ENCODE measurements around the gene PDE4D.

PDE4D gene

GRCh38 chr5:59128646-59129290, 764.8 kb downstream of the PDE4D start:
- CTCF ChIA-PET, result interaction anchor here (0.5 kb wide), 1 partner anchor 129 kb away, joined by 3 read pairs; no protein-coding TSS in a partner anchor
- POLR2A ChIA-PET, result interaction anchor here (1.2 to 1.6 kb wide), 2 partner anchors 39 to 73 kb away, joined by 3 to 4 read pairs; no protein-coding TSS in a partner anchor
- no peak for TF ChIP-seq ZNF384 (IDR thresholded peaks at IDR 0.05)
- no peak for TF ChIP-seq FOXM1 (IDR thresholded peaks at IDR 0.05; ENCODE audit: borderline replicate concordance)
- TF ChIP-seq BHLHE40 (IDR thresholded peaks at IDR 0.05; ENCODE audit: borderline replicate concordance), result no peak
- TF ChIP-seq ARNT (IDR thresholded peaks at IDR 0.05), result no peak
- TF ChIP-seq FOXA1 (IDR thresholded peaks at IDR 0.05), result no peak
- TF ChIP-seq NFRKB (IDR thresholded peaks at IDR 0.05), result no peak
- TF ChIP-seq SP1 (IDR thresholded peaks at IDR 0.05), result no peak
- no peak for TF ChIP-seq LEF1 (IDR thresholded peaks at IDR 0.05; ENCODE audit: borderline replicate concordance)
- no peak for TF ChIP-seq L3MBTL2 (conservative IDR thresholded peaks at IDR 0.05)
- no peak for TF ChIP-seq TARDBP (IDR thresholded peaks at IDR 0.05)
- no peak for TF ChIP-seq CTBP1 (IDR thresholded peaks at IDR 0.05; ENCODE audit: borderline replicate concordance)
- no peak for TF ChIP-seq FOXK2 (IDR thresholded peaks at IDR 0.05)
- TF ChIP-seq PKNOX1 (IDR thresholded peaks at IDR 0.05), result no peak
- no peak for TF ChIP-seq HDGF (IDR thresholded peaks at IDR 0.05; ENCODE audit: borderline replicate concordance)
- TF ChIP-seq ELF4 (IDR thresholded peaks at IDR 0.05), result no peak
- no peak for DNase-seq (ENCODE audit: extremely low spot score)

- ChIA-PET POLR2A (interaction anchor here (0.6 to 1.9 kb wide), 6 partner anchors 34 to 233 kb away, joined by 3 to 5 read pairs (median 3); no protein-coding TSS in a partner anchor), CTCF (interaction anchor here (1.0 to 1.3 kb wide), 3 partner anchors 48 to 644 kb away, joined by 3 to 4 read pairs (median 4); no protein-coding TSS in a partner anchor)
- TF ChIP-seq NFRKB (IDR thresholded peaks at IDR 0.05), result no peak
- no peak for TF ChIP-seq SUZ12 (IDR thresholded peaks at IDR 0.05)
- TF ChIP-seq FOXK2 (IDR thresholded peaks at IDR 0.05), result no peak
- TF ChIP-seq CTBP1 (IDR thresholded peaks at IDR 0.05; ENCODE audit: borderline replicate concordance), result no peak
- no peak for TF ChIP-seq SP1 (IDR thresholded peaks at IDR 0.05)
- no peak for TF ChIP-seq L3MBTL2 (conservative IDR thresholded peaks at IDR 0.05)
- TF ChIP-seq ZNF384 (IDR thresholded peaks at IDR 0.05), result no peak
- no peak for TF ChIP-seq ARNT (IDR thresholded peaks at IDR 0.05)
- no peak for TF ChIP-seq HDGF (IDR thresholded peaks at IDR 0.05; ENCODE audit: borderline replicate concordance)
- no peak for DNase-seq (ENCODE audit: extremely low spot score)
Observed at GRCh38 chr5:59126708-59127573, 766.6 kb downstream of the PDE4D start.

- CTCF ChIA-PET, result interaction anchor here (1.3 kb wide), 1 partner anchor 48 kb away, joined by 4 read pairs; no protein-coding TSS in a partner anchor
- no peak for DNase-seq (ENCODE audit: extremely low spot score)
- TF ChIP-seq ZNF384 (IDR thresholded peaks at IDR 0.05) (peak; percentile 55; the same call in 1 of the 2 replicates), HDGF (IDR thresholded peaks at IDR 0.05; ENCODE audit: borderline replicate concordance) (no peak)
- POLR2A ChIA-PET, result interaction anchor here (1.1 to 1.6 kb wide), 2 partner anchors 33 to 91 kb away, joined by 3 read pairs; no protein-coding TSS in a partner anchor
Observed at GRCh38 chr5:59126016-59126707, 767.4 kb downstream of the PDE4D start.

DNA sequence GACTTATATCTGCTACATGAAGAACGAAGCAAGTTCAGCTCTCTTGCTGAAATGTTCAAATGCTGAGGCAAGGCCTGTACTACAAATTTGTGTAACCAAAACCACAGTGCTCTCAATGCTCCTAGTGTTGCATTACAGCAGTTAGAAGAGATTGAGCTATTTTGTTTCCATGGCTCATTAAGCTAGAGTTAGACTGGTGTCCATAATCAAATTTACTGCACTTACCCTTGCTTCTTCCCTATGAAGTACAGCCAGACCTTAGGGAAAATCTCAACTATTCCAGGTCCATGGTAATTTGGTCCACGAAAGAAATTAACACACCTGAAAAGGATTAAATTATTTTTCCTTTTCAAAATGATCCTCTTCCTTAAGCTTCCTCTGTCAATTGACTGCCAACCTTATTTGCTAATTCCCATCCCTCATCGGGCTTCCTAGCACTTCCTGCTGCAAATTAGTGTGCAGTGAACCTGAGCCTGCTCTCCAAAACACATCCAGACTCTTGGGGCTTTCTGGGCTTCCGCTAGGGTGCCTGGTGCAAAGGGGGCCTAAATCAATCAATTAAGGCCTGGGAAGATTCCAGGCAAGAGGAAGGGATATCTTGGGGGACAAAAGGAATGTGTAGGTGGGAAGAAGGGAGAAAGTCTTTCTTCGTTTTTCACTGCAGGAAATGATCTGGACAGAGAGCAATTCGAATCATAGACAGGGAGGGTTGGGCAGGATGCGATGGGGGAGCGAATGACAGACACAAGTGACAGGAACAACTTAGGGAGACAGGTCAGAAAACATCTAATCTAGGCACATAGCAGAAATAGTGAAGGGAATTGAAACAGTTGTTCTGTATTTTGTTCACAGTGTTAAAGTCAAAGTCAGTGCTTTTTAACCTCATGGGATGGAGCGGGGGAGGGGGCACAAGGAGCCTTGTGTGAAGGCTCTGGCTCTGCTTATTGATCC, 768.2 kb downstream of the PDE4D start:
- POLR2A ChIA-PET, result interaction anchor here (1.1 kb wide), 1 partner anchor 89 kb away, joined by 3 read pairs; no protein-coding TSS in a partner anchor
- DNase-seq (ENCODE audit: extremely low spot score), result no peak
- CTCF ChIA-PET, result no interaction called here
- TF ChIP-seq LEF1 (IDR thresholded peaks at IDR 0.05; ENCODE audit: borderline replicate concordance) (no peak), PKNOX1 (IDR thresholded peaks at IDR 0.05) (peak; percentile 49; the same call in 1 of the 2 replicates)

GRCh38 chr5:59123595-59124561, 769.6 kb downstream of the PDE4D start:
- CTCF ChIA-PET, result no interaction called here
- POLR2A ChIA-PET, result interaction anchor here (1.1 kb wide), 1 partner anchor 87 kb away, joined by 3 read pairs; no protein-coding TSS in a partner anchor
- DNase-seq (ENCODE audit: extremely low spot score), result no peak
- TF ChIP-seq NFRKB (IDR thresholded peaks at IDR 0.05) (no peak), PKNOX1 (IDR thresholded peaks at IDR 0.05) (peak; percentile 85)

Data from HEK293T (cell line).